Stimulated activated naive CD8-positive, alpha-beta T cell treated with anti-CD3 and anti-CD28 coated beads, Interleukin-15, Interleukin-2, amounts not matched to agents 100 ng/mL and 50 ng/mL, for 24 hours (primary cell): ENCODE measurements around the gene ITGAE.

ENCODE experiments used
- H3K27ac Mint-ChIP-seq: one replicate; pipeline ENCODE4 v1.8.0; 2021; ENCODE audit warnings: mild to moderate bottlenecking, mixed read lengths
- H3K27me3 Mint-ChIP-seq: one replicate; pipeline ENCODE4 v1.8.0; 2021; ENCODE audit warnings: mixed read lengths
- H3K36me3 Mint-ChIP-seq: one replicate; pipeline ENCODE4 v1.8.0; 2021; ENCODE audit warnings: low read depth, mixed read lengths
- H3K4me1 Mint-ChIP-seq: one replicate; pipeline ENCODE4 v1.8.0; 2021; ENCODE audit warnings: low read depth, mixed read lengths
- H3K4me3 Mint-ChIP-seq: one replicate; pipeline ENCODE4 v1.8.0; 2021; ENCODE audit warnings: mild to moderate bottlenecking, mixed read lengths
- H3K9me3 Mint-ChIP-seq: one replicate; pipeline ENCODE4 v1.8.0; 2021; ENCODE audit warnings: mixed read lengths

Gene ITGAE

GRCh38 chr17:3695723-3696411, 105.1 kb downstream of the ITGAE start, which contains the start of gene P2RX5:
P2RX5 (minus strand) TSS chr17:3696155; CDS start chr17:3696005, 150 bp downstream.
- no peaks in the 10 kb centered on the region for H3K9me3 Mint-ChIP-seq
- no peaks in the 10 kb centered on the region for H3K27me3 Mint-ChIP-seq
- H3K27ac Mint-ChIP-seq, result peak within 1 kb of the TSS; percentile 89
- peaks cover under 1% of the 10 kb centered on the region for H3K36me3 Mint-ChIP-seq
- H3K4me3 Mint-ChIP-seq, result peak within 1 kb of the TSS; percentile 88
- peaks cover 34% of the 10 kb centered on the region for H3K4me1 Mint-ChIP-seq

GRCh38 chr17:3695129-3695722, 105.8 kb downstream of the ITGAE start:
- no peak overlapping the region for H3K27ac Mint-ChIP-seq
- H3K36me3 Mint-ChIP-seq, result no peaks in the 10 kb centered on the region
- H3K27me3 Mint-ChIP-seq, result no peaks in the 10 kb centered on the region
- H3K4me1 Mint-ChIP-seq, result peaks cover 29% of the 10 kb centered on the region
- H3K9me3 Mint-ChIP-seq, result no peaks in the 10 kb centered on the region
- peak overlapping the region; percentile 88 for H3K4me3 Mint-ChIP-seq

GRCh38 chr17:3693829-3694231, 107.2 kb downstream of the ITGAE start:
- no peaks in the 10 kb centered on the region for H3K9me3 Mint-ChIP-seq
- H3K4me1 Mint-ChIP-seq, result peaks cover 34% of the 10 kb centered on the region
- H3K36me3 Mint-ChIP-seq, result peaks cover 3% of the 10 kb centered on the region
- H3K27ac Mint-ChIP-seq, result peak overlapping the region; percentile 78
- H3K27me3 Mint-ChIP-seq, result no peaks in the 10 kb centered on the region
- H3K4me3 Mint-ChIP-seq, result peak overlapping the region; percentile 88

- Mint-ChIP-seq H3K9me3 (no peaks in the 10 kb centered on the region), H3K4me3 (peak overlapping the region; percentile 26), H3K4me1 (peaks cover 37% of the 10 kb centered on the region), H3K27ac (peak overlapping the region; percentile 49), H3K27me3 (no peaks in the 10 kb centered on the region), H3K36me3 (peaks cover 3% of the 10 kb centered on the region)
Measured at GRCh38 chr17:3693141-3693540, 107.8 kb downstream of the ITGAE start.

- no peak overlapping the region for H3K4me3 Mint-ChIP-seq
- H3K4me1 Mint-ChIP-seq, result peaks cover 39% of the 10 kb centered on the region
- no peaks in the 10 kb centered on the region for H3K27me3 Mint-ChIP-seq
- H3K27ac Mint-ChIP-seq, result no peak overlapping the region
- H3K9me3 Mint-ChIP-seq, result no peaks in the 10 kb centered on the region
- peaks cover 3% of the 10 kb centered on the region for H3K36me3 Mint-ChIP-seq
Measured at GRCh38 chr17:3692346-3692745, 108.6 kb downstream of the ITGAE start.

GRCh38 chr17:3691617-3692067, 109.3 kb downstream of the ITGAE start:
- Mint-ChIP-seq H3K9me3 (no peaks in the 10 kb centered on the region), H3K36me3 (peaks cover 3% of the 10 kb centered on the region), H3K27me3 (no peaks in the 10 kb centered on the region), H3K4me3 (no peak overlapping the region), H3K27ac (no peak overlapping the region), H3K4me1 (peaks cover 39% of the 10 kb centered on the region)

GRCh38 chr17:3690094-3690715, 110.8 kb downstream of the ITGAE start:
- H3K27ac Mint-ChIP-seq, result no peak overlapping the region
- H3K36me3 Mint-ChIP-seq, result peaks cover 3% of the 10 kb centered on the region
- peaks cover 35% of the 10 kb centered on the region for H3K4me1 Mint-ChIP-seq
- H3K4me3 Mint-ChIP-seq, result no peak overlapping the region
- no peaks in the 10 kb centered on the region for H3K9me3 Mint-ChIP-seq
- H3K27me3 Mint-ChIP-seq, result no peaks in the 10 kb centered on the region

- Mint-ChIP-seq H3K27me3 (no peaks in the 10 kb centered on the region), H3K4me3 (no peak overlapping the region), H3K4me1 (peaks cover 32% of the 10 kb centered on the region), H3K27ac (no peak overlapping the region), H3K9me3 (no peaks in the 10 kb centered on the region), H3K36me3 (peaks cover 3% of the 10 kb centered on the region)
Measured at GRCh38 chr17:3689262-3690093, 111.5 kb downstream of the ITGAE start.

GRCh38 chr17:3688852-3689261, 112.1 kb downstream of the ITGAE start:
- H3K4me1 Mint-ChIP-seq, result peaks cover 26% of the 10 kb centered on the region
- H3K4me3 Mint-ChIP-seq, result no peak overlapping the region
- no peak overlapping the region for H3K27ac Mint-ChIP-seq
- H3K36me3 Mint-ChIP-seq, result peaks cover 3% of the 10 kb centered on the region
- H3K9me3 Mint-ChIP-seq, result no peaks in the 10 kb centered on the region
- H3K27me3 Mint-ChIP-seq, result no peaks in the 10 kb centered on the region

- peaks cover 3% of the 10 kb centered on the region for H3K36me3 Mint-ChIP-seq
- H3K4me1 Mint-ChIP-seq, result peaks cover 23% of the 10 kb centered on the region
- no peaks in the 10 kb centered on the region for H3K27me3 Mint-ChIP-seq
- H3K9me3 Mint-ChIP-seq, result no peaks in the 10 kb centered on the region
- H3K27ac Mint-ChIP-seq, result no peak overlapping the region
- H3K4me3 Mint-ChIP-seq, result peak overlapping the region; percentile 32
Measured at GRCh38 chr17:3688027-3688553, 112.9 kb downstream of the ITGAE start.

- Mint-ChIP-seq H3K4me3 (no peak overlapping the region), H3K4me1 (peaks cover 15% of the 10 kb centered on the region), H3K27me3 (no peaks in the 10 kb centered on the region), H3K27ac (no peak overlapping the region), H3K36me3 (peaks cover 7% of the 10 kb centered on the region), H3K9me3 (no peaks in the 10 kb centered on the region)
Measured at GRCh38 chr17:3685174-3685573, 115.8 kb downstream of the ITGAE start.

GRCh38 chr17:3683054-3683511, 117.9 kb downstream of the ITGAE start:
- H3K4me1 Mint-ChIP-seq, result peaks cover 7% of the 10 kb centered on the region
- H3K36me3 Mint-ChIP-seq, result peaks cover 3% of the 10 kb centered on the region
- H3K27ac Mint-ChIP-seq, result no peak overlapping the region
- no peak overlapping the region for H3K4me3 Mint-ChIP-seq
- H3K27me3 Mint-ChIP-seq, result no peaks in the 10 kb centered on the region
- no peaks in the 10 kb centered on the region for H3K9me3 Mint-ChIP-seq

- Mint-ChIP-seq H3K4me3 (no peak overlapping the region), H3K27ac (no peak overlapping the region)
Measured at GRCh38 chr17:3682033-3682432, 119.0 kb downstream of the ITGAE start.

GRCh38 chr17:3681565-3681964, 119.4 kb downstream of the ITGAE start:
- H3K27ac Mint-ChIP-seq, result no peak overlapping the region
- H3K27me3 Mint-ChIP-seq, result no peaks in the 10 kb centered on the region
- H3K4me3 Mint-ChIP-seq, result no peak overlapping the region
- peaks cover 3% of the 10 kb centered on the region for H3K36me3 Mint-ChIP-seq
- no peaks in the 10 kb centered on the region for H3K9me3 Mint-ChIP-seq
- peaks cover 5% of the 10 kb centered on the region for H3K4me1 Mint-ChIP-seq

More at GRCh38 chr17:3682033-3682432, 119.0 kb downstream of the ITGAE start:
- H3K4me1 Mint-ChIP-seq, result peaks cover 5% of the 10 kb centered on the region
- H3K27me3 Mint-ChIP-seq, result no peaks in the 10 kb centered on the region
- no peaks in the 10 kb centered on the region for H3K9me3 Mint-ChIP-seq
- H3K36me3 Mint-ChIP-seq, result peaks cover 3% of the 10 kb centered on the region
